ENCODE data around the gene PRAMEF8.
"Not testable (repeated sequence)": the region's sequence is repeated elsewhere in the genome, so short reads cannot be mapped to it uniquely, and the experiment has no call there.

DNA sequence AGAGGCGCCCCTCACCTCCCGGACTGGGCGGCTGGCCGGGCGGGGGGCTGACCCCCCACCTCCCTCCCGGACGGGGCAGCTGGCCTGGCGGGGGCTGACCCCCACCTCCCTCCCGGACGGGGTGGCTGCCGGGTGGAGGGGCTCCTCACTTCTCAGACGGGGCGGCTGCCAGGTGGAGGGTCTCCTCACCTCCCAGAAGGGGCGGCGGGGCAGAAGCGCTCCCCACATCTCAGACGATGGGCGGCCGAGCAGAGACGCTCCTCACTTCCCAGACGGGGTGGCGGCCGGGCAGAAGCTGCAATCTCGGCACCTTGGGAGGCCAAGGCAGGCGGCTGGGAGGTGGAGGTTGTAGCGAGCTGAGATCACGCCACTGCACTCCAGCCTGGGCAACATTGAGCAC is 13.8 kb upstream of the PRAMEF8 start:
- TF ChIP-seq, protein P1, sequence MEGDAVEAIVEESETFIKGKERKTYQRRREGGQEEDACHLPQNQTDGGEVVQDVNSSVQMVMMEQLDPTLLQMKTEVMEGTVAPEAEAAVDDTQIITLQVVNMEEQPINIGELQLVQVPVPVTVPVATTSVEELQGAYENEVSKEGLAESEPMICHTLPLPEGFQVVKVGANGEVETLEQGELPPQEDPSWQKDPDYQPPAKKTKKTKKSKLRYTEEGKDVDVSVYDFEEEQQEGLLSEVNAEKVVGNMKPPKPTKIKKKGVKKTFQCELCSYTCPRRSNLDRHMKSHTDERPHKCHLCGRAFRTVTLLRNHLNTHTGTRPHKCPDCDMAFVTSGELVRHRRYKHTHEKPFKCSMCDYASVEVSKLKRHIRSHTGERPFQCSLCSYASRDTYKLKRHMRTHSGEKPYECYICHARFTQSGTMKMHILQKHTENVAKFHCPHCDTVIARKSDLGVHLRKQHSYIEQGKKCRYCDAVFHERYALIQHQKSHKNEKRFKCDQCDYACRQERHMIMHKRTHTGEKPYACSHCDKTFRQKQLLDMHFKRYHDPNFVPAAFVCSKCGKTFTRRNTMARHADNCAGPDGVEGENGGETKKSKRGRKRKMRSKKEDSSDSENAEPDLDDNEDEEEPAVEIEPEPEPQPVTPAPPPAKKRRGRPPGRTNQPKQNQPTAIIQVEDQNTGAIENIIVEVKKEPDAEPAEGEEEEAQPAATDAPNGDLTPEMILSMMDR (conservative IDR thresholded peaks at IDR 0.05) = not testable (repeated sequence)
- TF ChIP-seq ZFX (IDR thresholded peaks at IDR 0.05) = not testable (repeated sequence)
